Measurements from ENCODE around the gene HDAC9. TPM values are rescaled to one million over a fixed set of nuclear protein-coding genes. Genes with fewer than 3 reads are reported as not detected.

Gene HDAC9
- total RNA-seq, 3 donors from 2014 or later (not counting 1 experiment from before 2014, with no cell fraction given), result 19.1 to 41.1 (median 24.1) TPM

GRCh38 chr7:18579698-18580097, 84.1 kb downstream of the HDAC9 start:
- Mint-ChIP-seq H3K4me3 (no peak overlapping the region), H3K27me3 (ENCODE audit: low read depth in 2 of 2) (no peaks in the 10 kb centered on the region), H3K9me3 (no peaks in the 10 kb centered on the region), H3K27ac (no peak overlapping the region), H3K36me3 (no peaks in the 10 kb centered on the region), H3K4me1 (peaks cover 14 to 22% of the 10 kb centered on the region in 2 donors)
- DNase-seq (no peak), ATAC-seq (no peak)
- intact Hi-C loops (cut with micrococcal nuclease), result no loop called here
- TF ChIP-seq, protein P1, sequence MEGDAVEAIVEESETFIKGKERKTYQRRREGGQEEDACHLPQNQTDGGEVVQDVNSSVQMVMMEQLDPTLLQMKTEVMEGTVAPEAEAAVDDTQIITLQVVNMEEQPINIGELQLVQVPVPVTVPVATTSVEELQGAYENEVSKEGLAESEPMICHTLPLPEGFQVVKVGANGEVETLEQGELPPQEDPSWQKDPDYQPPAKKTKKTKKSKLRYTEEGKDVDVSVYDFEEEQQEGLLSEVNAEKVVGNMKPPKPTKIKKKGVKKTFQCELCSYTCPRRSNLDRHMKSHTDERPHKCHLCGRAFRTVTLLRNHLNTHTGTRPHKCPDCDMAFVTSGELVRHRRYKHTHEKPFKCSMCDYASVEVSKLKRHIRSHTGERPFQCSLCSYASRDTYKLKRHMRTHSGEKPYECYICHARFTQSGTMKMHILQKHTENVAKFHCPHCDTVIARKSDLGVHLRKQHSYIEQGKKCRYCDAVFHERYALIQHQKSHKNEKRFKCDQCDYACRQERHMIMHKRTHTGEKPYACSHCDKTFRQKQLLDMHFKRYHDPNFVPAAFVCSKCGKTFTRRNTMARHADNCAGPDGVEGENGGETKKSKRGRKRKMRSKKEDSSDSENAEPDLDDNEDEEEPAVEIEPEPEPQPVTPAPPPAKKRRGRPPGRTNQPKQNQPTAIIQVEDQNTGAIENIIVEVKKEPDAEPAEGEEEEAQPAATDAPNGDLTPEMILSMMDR (IDR thresholded peaks at IDR 0.05), result no peak
- whole genome bisulfite sequencing (ENCODE audit: insufficient coverage), result 99% methylated on average over 4 of the region's 4 CpGs
- Histone ChIP-seq H3K4me3 (ENCODE audit: low read length) (no peak overlapping the region), H3K27me3 (ENCODE audit: control insufficient read depth, insufficient read depth, low read length) (no peaks in the 10 kb centered on the region), H3K9me3 (ENCODE audit: control insufficient read depth, insufficient read depth, low read length) (peaks cover 4% of the 10 kb centered on the region), H3K27ac (ENCODE audit: low read length) (no peak overlapping the region), H3K36me3 (ENCODE audit: control insufficient read depth, insufficient read depth, low read length) (no peaks in the 10 kb centered on the region), H3K4me1 (ENCODE audit: control insufficient read depth, insufficient read depth, low read length) (no peaks in the 10 kb centered on the region)

GRCh38 chr7:18580950-18581349, 85.4 kb downstream of the HDAC9 start:
- Mint-ChIP-seq H3K9me3 (no peaks in the 10 kb centered on the region), H3K4me1 (peaks cover 14 to 18% of the 10 kb centered on the region in 2 donors), H3K4me3 (no peak overlapping the region), H3K27me3 (ENCODE audit: low read depth in 2 of 2) (no peaks in the 10 kb centered on the region), H3K27ac (no peak overlapping the region), H3K36me3 (no peaks in the 10 kb centered on the region)
- ATAC-seq (no peak), DNase-seq (no peak)
- Histone ChIP-seq H3K4me3 (ENCODE audit: low read length) (no peak overlapping the region), H3K27ac (ENCODE audit: low read length) (no peak overlapping the region), H3K4me1 (ENCODE audit: control insufficient read depth, insufficient read depth, low read length) (no peaks in the 10 kb centered on the region), H3K36me3 (ENCODE audit: control insufficient read depth, insufficient read depth, low read length) (no peaks in the 10 kb centered on the region), H3K27me3 (ENCODE audit: control insufficient read depth, insufficient read depth, low read length) (no peaks in the 10 kb centered on the region), H3K9me3 (ENCODE audit: control insufficient read depth, insufficient read depth, low read length) (peaks cover 4% of the 10 kb centered on the region)
- WGBS (ENCODE audit: insufficient coverage), result 82% methylated on average over 1 of the region's 1 CpG
- TF ChIP-seq, protein P1 (IDR thresholded peaks at IDR 0.05), result no peak
- intact Hi-C loops (cut with micrococcal nuclease), result no loop called here

GRCh38 chr7:18583305-18583704, 87.8 kb downstream of the HDAC9 start:
- TF ChIP-seq, protein P1 (IDR thresholded peaks at IDR 0.05), result no peak
- intact Hi-C loops (cut with micrococcal nuclease), result no loop called here
- DNase-seq (no peak), ATAC-seq (no peak)
- Mint-ChIP-seq H3K27me3 (ENCODE audit: low read depth in 2 of 2) (no peaks in the 10 kb centered on the region), H3K4me1 (no peaks in the 10 kb centered on the region), H3K36me3 (no peaks in the 10 kb centered on the region), H3K9me3 (no peaks in the 10 kb centered on the region), H3K4me3 (no peak overlapping the region), H3K27ac (no peak overlapping the region)
- Histone ChIP-seq H3K36me3 (ENCODE audit: control insufficient read depth, insufficient read depth, low read length) (no peaks in the 10 kb centered on the region), H3K4me3 (ENCODE audit: low read length) (no peak overlapping the region), H3K9me3 (ENCODE audit: control insufficient read depth, insufficient read depth, low read length) (no peaks in the 10 kb centered on the region), H3K4me1 (ENCODE audit: control insufficient read depth, insufficient read depth, low read length) (no peaks in the 10 kb centered on the region), H3K27ac (ENCODE audit: low read length) (no peak overlapping the region), H3K27me3 (ENCODE audit: control insufficient read depth, insufficient read depth, low read length) (no peaks in the 10 kb centered on the region)
- WGBS (ENCODE audit: insufficient coverage), result 94% methylated on average over 2 of the region's 2 CpGs

- Mint-ChIP-seq H3K9me3 (no peaks in the 10 kb centered on the region), H3K36me3 (no peaks in the 10 kb centered on the region), H3K4me3 (no peak overlapping the region), H3K27me3 (ENCODE audit: low read depth in 2 of 2) (no peaks in the 10 kb centered on the region), H3K4me1 (peaks cover 0 to 10% of the 10 kb centered on the region in 2 donors), H3K27ac (no peak overlapping the region)
- H3K27ac ChIP-seq (ENCODE audit: low read length), result no peak overlapping the region
- DNase-seq (no peak), ATAC-seq (no peak)
- H3K4me1 ChIP-seq (ENCODE audit: control insufficient read depth, insufficient read depth, low read length), result no peaks in the 10 kb centered on the region
- TF ChIP-seq, protein P1 (IDR thresholded peaks at IDR 0.05), result no peak
- no peaks in the 10 kb centered on the region for H3K27me3 ChIP-seq (ENCODE audit: control insufficient read depth, insufficient read depth, low read length)
- 72% methylated on average over 7 of the region's 7 CpGs for WGBS (ENCODE audit: insufficient coverage)
- intact Hi-C loops (cut with micrococcal nuclease), result no loop called here
- no peaks in the 10 kb centered on the region for H3K9me3 ChIP-seq (ENCODE audit: control insufficient read depth, insufficient read depth, low read length)
- H3K4me3 ChIP-seq (ENCODE audit: low read length), result no peak overlapping the region
- H3K36me3 ChIP-seq (ENCODE audit: control insufficient read depth, insufficient read depth, low read length), result peaks cover 3% of the 10 kb centered on the region
Measured at GRCh38 chr7:18590241-18590640, 94.7 kb downstream of the HDAC9 start.

All from natural killer cell (primary cell).